ENCODE results near the gene MIAT. TPM values are rescaled to one million over a fixed set of nuclear protein-coding genes. Genes with fewer than 3 reads are reported as not detected.
"Not testable (repeated sequence)": the region's sequence is repeated elsewhere in the genome, so short reads cannot be mapped to it uniquely, and the experiment has no call there.

MIAT gene
- total RNA-seq = 10 to 100 TPM; 51.8 to 51.9 TPM

- H3K4me1 Mint-ChIP-seq (ENCODE audit: low read depth) = peaks cover 26% of the 10 kb centered on the region
Measured at GRCh38 chr22:26656891-26657851, at the start of gene MIAT. MIAT (plus strand) TSS chr22:26657588.

GRCh38 chr22:26608129-26608528 lies 49.3 kb upstream of the MIAT start:
- Mint-ChIP-seq H3K4me3 (no peak overlapping the region), H3K36me3 (ENCODE audit: low read depth) (no peaks in the 10 kb centered on the region), H3K4me1 (ENCODE audit: low read depth) (peaks cover 8% of the 10 kb centered on the region), H3K27ac (no peak overlapping the region), H3K9me3 (no peaks in the 10 kb centered on the region), H3K27me3 (ENCODE audit: low read depth) (no peaks in the 10 kb centered on the region)
- no peak for DNase-seq
- intact Hi-C loops (cut with micrococcal nuclease) = no loop called here
- CTCF ChIA-PET = interaction anchor here (0.6 kb wide), 1 partner anchor 607 kb away, joined by 5 read pairs; no protein-coding TSS in a partner anchor

More at GRCh38 chr22:26656891-26657851, at the start of gene MIAT:
- Mint-ChIP-seq H3K36me3 (ENCODE audit: low read depth) (no peaks in the 10 kb centered on the region), H3K27me3 (ENCODE audit: low read depth) (peaks cover 2% of the 10 kb centered on the region), H3K4me3 (peak within 1 kb of the TSS; percentile 90), H3K27ac (peak within 1 kb of the TSS; percentile 63), H3K9me3 (no peaks in the 10 kb centered on the region)
- intact Hi-C loops (cut with micrococcal nuclease) = no loop called here
- CTCF ChIA-PET = interaction anchor here (1.0 to 1.7 kb wide), 2 partner anchors 8 to 12 kb away, joined by 3 to 5 read pairs; no protein-coding TSS in a partner anchor
- peak; percentile 89 for DNase-seq

GRCh38 chr22:26609287-26609686 lies 48.1 kb upstream of the MIAT start:
- Mint-ChIP-seq H3K4me1 (ENCODE audit: low read depth) (peaks cover 8% of the 10 kb centered on the region), H3K27ac (no peak overlapping the region), H3K9me3 (no peaks in the 10 kb centered on the region), H3K36me3 (ENCODE audit: low read depth) (no peaks in the 10 kb centered on the region), H3K4me3 (no peak overlapping the region), H3K27me3 (ENCODE audit: low read depth) (no peaks in the 10 kb centered on the region)
- DNase-seq = no peak
- CTCF ChIA-PET = no interaction called here
- intact Hi-C loops (cut with micrococcal nuclease) = no loop called here

GRCh38 chr22:26610072-26610958 lies 47.1 kb upstream of the MIAT start:
- peak; percentile 52 for DNase-seq
- no peaks in the 10 kb centered on the region for H3K36me3 Mint-ChIP-seq (ENCODE audit: low read depth)
- no peak overlapping the region for H3K27ac Mint-ChIP-seq
- no peak overlapping the region for H3K4me3 Mint-ChIP-seq
- CTCF ChIA-PET = no interaction called here
- no peaks in the 10 kb centered on the region for H3K27me3 Mint-ChIP-seq (ENCODE audit: low read depth)
- intact Hi-C loops (cut with micrococcal nuclease) = no loop called here
- peaks cover 8% of the 10 kb centered on the region for H3K4me1 Mint-ChIP-seq (ENCODE audit: low read depth)
- no peaks in the 10 kb centered on the region for H3K9me3 Mint-ChIP-seq

GRCh38 chr22:26610996-26611395 lies 46.4 kb upstream of the MIAT start:
- Mint-ChIP-seq H3K9me3 (no peaks in the 10 kb centered on the region), H3K4me1 (ENCODE audit: low read depth) (peaks cover 8% of the 10 kb centered on the region), H3K27me3 (ENCODE audit: low read depth) (no peaks in the 10 kb centered on the region), H3K4me3 (no peak overlapping the region), H3K27ac (no peak overlapping the region), H3K36me3 (ENCODE audit: low read depth) (no peaks in the 10 kb centered on the region)
- no peak for DNase-seq
- intact Hi-C loops (cut with micrococcal nuclease) = no loop called here
- CTCF ChIA-PET = no interaction called here

- no peak for DNase-seq
- Mint-ChIP-seq H3K27ac (no peak overlapping the region), H3K36me3 (ENCODE audit: low read depth) (no peaks in the 10 kb centered on the region), H3K4me3 (no peak overlapping the region), H3K9me3 (no peaks in the 10 kb centered on the region), H3K4me1 (ENCODE audit: low read depth) (peaks cover 6% of the 10 kb centered on the region), H3K27me3 (ENCODE audit: low read depth) (no peaks in the 10 kb centered on the region)
- CTCF ChIA-PET = interaction anchor here (0.6 kb wide), 1 partner anchor 1365 kb away, joined by 4 read pairs; no protein-coding TSS in a partner anchor
- intact Hi-C loops (cut with micrococcal nuclease) = no loop called here
Measured at GRCh38 chr22:26612652-26613051, 44.7 kb upstream of the MIAT start.

GRCh38 chr22:26613753-26614152 lies 43.6 kb upstream of the MIAT start:
- H3K27me3 Mint-ChIP-seq (ENCODE audit: low read depth); H3K9me3 Mint-ChIP-seq; DNase-seq; intact Hi-C loops (cut with micrococcal nuclease); H3K4me1 Mint-ChIP-seq (ENCODE audit: low read depth); H3K27ac Mint-ChIP-seq; H3K4me3 Mint-ChIP-seq; H3K36me3 Mint-ChIP-seq (ENCODE audit: low read depth): not testable (repeated sequence)
- CTCF ChIA-PET = interaction anchor here (0.8 kb wide), 1 partner anchor 17 kb away, joined by 4 read pairs; no protein-coding TSS in a partner anchor

- no peak for DNase-seq
- CTCF ChIA-PET = interaction anchor here (0.8 kb wide), 1 partner anchor 17 kb away, joined by 4 read pairs; no protein-coding TSS in a partner anchor
- Mint-ChIP-seq H3K27ac (no peak overlapping the region), H3K36me3 (ENCODE audit: low read depth) (no peaks in the 10 kb centered on the region), H3K4me3 (no peak overlapping the region), H3K4me1 (ENCODE audit: low read depth) (peaks cover 6% of the 10 kb centered on the region), H3K9me3 (no peaks in the 10 kb centered on the region), H3K27me3 (ENCODE audit: low read depth) (no peaks in the 10 kb centered on the region)
- intact Hi-C loops (cut with micrococcal nuclease) = no loop called here
Measured at GRCh38 chr22:26614322-26614721, 43.1 kb upstream of the MIAT start.

- H3K4me1 Mint-ChIP-seq (ENCODE audit: low read depth) = peaks cover 3% of the 10 kb centered on the region
- no peak for DNase-seq
- H3K27ac Mint-ChIP-seq = no peak overlapping the region
- intact Hi-C loops (cut with micrococcal nuclease) = no loop called here
- no peaks in the 10 kb centered on the region for H3K27me3 Mint-ChIP-seq (ENCODE audit: low read depth)
- no peaks in the 10 kb centered on the region for H3K36me3 Mint-ChIP-seq (ENCODE audit: low read depth)
- H3K4me3 Mint-ChIP-seq = no peak overlapping the region
- CTCF ChIA-PET = no interaction called here
- no peaks in the 10 kb centered on the region for H3K9me3 Mint-ChIP-seq
Measured at GRCh38 chr22:26615149-26615548, 42.2 kb upstream of the MIAT start.

- CTCF ChIA-PET = interaction anchor here (0.6 to 1.4 kb wide), 2 partner anchors 28 to 392 kb away, joined by 3 to 4 read pairs; no protein-coding TSS in a partner anchor
- no peaks in the 10 kb centered on the region for H3K27me3 Mint-ChIP-seq (ENCODE audit: low read depth)
Measured at GRCh38 chr22:26615830-26616435, 41.5 kb upstream of the MIAT start.

GRCh38 chr22:26616650-26617049 lies 40.7 kb upstream of the MIAT start:
- Mint-ChIP-seq H3K4me3 (no peak overlapping the region), H3K27me3 (ENCODE audit: low read depth) (no peaks in the 10 kb centered on the region), H3K27ac (no peak overlapping the region), H3K4me1 (ENCODE audit: low read depth) (no peaks in the 10 kb centered on the region), H3K36me3 (ENCODE audit: low read depth) (no peaks in the 10 kb centered on the region), H3K9me3 (no peaks in the 10 kb centered on the region)
- intact Hi-C loops (cut with micrococcal nuclease) = no loop called here
- DNase-seq = no peak
- CTCF ChIA-PET = interaction anchor here (0.6 to 1.4 kb wide), 2 partner anchors 27 to 393 kb away, joined by 3 to 4 read pairs; no protein-coding TSS in a partner anchor

More at GRCh38 chr22:26615830-26616435, 41.5 kb upstream of the MIAT start:
- no peaks in the 10 kb centered on the region for H3K9me3 Mint-ChIP-seq
- H3K4me1 Mint-ChIP-seq (ENCODE audit: low read depth) = no peaks in the 10 kb centered on the region
- no peak for DNase-seq
- no peak overlapping the region for H3K4me3 Mint-ChIP-seq
- intact Hi-C loops (cut with micrococcal nuclease) = no loop called here
- no peak overlapping the region for H3K27ac Mint-ChIP-seq
- no peaks in the 10 kb centered on the region for H3K36me3 Mint-ChIP-seq (ENCODE audit: low read depth)
